ENCODE results near the gene ATP2A2. TPM values are rescaled to one million over a fixed set of nuclear protein-coding genes. Genes with fewer than 3 reads are reported as not detected.

ATP2A2 gene
- 268 to 351 TPM (median 326 TPM) in 5 replicates for total RNA-seq (2022; extraction: Qiagen RNA extraction)

DNA sequence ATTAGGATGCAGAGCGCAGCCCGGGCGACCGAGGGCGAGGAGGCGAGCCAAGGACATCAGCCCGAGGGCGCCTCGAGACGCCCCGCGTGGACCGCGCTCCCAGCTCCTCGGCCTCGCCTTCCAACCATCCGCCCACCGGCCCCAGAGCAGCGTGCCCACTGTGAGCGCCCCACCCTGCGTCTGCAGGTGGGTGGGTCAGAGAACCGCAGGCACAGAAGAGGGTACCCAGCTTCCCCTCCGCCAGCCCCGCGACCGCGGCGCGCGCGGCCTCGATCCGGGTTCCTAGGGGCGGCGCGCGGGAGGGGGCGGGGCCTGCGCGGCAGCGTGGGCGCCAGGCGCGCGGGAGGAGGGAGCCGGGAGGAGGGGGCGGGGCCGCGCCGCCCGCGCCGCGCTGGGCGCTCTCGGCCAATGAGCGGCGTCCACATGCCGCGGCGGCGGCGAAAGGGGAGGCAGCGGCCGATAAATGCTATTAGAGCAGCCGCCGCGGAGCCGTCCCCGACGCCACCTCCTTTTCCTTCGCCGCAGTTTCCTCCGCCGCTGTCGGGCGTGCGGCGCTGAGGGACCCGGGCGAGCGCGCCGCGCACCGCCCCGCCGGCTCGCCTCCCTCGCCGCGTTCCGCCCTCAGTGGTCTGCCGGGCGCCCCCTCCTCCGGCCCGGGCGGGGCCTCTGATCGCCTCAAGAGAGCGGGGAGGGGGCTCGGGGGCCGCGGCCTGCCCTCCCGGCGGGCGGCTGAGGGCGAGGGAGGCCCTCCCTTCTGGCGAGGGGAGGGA is at the start of gene ATP2A2:
Gene ATP2A2 (plus strand): TSS at position 469 of the 770 bp plus-strand sequence. CDS start 543 bp downstream, outside the sequence.

Other genes with a start within 250 kb of the ATP2A2 start
- gene C12orf76, start 232.7 kb upstream of the ATP2A2 start, total RNA-seq (2022; extraction: Qiagen RNA extraction) = 6.6 to 8.4 TPM (median 7.7 TPM) in 5 replicates
- 13.8 to 28.1 TPM (median 21.0 TPM) in 5 replicates for gene IFT81, start 156.9 kb upstream of the ATP2A2 start, total RNA-seq (2022; extraction: Qiagen RNA extraction)
- 53.7 to 60.5 TPM (median 55.3 TPM) in 5 replicates for gene ANAPC7, start 122.5 kb downstream of the ATP2A2 start, total RNA-seq (2022; extraction: Qiagen RNA extraction)
- 425 to 887 TPM (median 445 TPM) in 5 replicates for gene ARPC3, start 169.1 kb downstream of the ATP2A2 start, total RNA-seq (2022; extraction: Qiagen RNA extraction)
- gene GPN3, start 187.0 kb downstream of the ATP2A2 start, total RNA-seq (2022; extraction: Qiagen RNA extraction) = 30.6 to 35.0 TPM (median 32.8 TPM) in 5 replicates
- gene FAM216A, start 187.6 kb downstream of the ATP2A2 start, total RNA-seq (2022; extraction: Qiagen RNA extraction) = 17.9 to 20.3 TPM (median 20.1 TPM) in 5 replicates
- gene VPS29, start 220.9 kb downstream of the ATP2A2 start, total RNA-seq (2022; extraction: Qiagen RNA extraction) = 134 to 170 TPM (median 143 TPM) in 5 replicates
- gene RAD9B, start 221.1 kb downstream of the ATP2A2 start, total RNA-seq (2022; extraction: Qiagen RNA extraction) = 0.15 to 0.38 TPM (median 0.17 TPM) in 5 replicates